NCI-H2196 (cell line): Measurements from ENCODE around the gene SNAPIN.

Experiments
- DNase-seq: peaks from one replicate; lab custom pipeline; 2025; ENCODE audit not compliant: unreplicated experiment; lab: John Stamatoyannopoulos, UW

SNAPIN gene, protein sequence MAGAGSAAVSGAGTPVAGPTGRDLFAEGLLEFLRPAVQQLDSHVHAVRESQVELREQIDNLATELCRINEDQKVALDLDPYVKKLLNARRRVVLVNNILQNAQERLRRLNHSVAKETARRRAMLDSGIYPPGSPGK

GRCh38 chr1:153658400-153659174 lies at the start of gene SNAPIN:
Gene SNAPIN (plus strand): TSS chr1:153658703. CDS start chr1:153658744, 41 bp downstream.
- peak; percentile 89 for DNase-seq

DNA sequence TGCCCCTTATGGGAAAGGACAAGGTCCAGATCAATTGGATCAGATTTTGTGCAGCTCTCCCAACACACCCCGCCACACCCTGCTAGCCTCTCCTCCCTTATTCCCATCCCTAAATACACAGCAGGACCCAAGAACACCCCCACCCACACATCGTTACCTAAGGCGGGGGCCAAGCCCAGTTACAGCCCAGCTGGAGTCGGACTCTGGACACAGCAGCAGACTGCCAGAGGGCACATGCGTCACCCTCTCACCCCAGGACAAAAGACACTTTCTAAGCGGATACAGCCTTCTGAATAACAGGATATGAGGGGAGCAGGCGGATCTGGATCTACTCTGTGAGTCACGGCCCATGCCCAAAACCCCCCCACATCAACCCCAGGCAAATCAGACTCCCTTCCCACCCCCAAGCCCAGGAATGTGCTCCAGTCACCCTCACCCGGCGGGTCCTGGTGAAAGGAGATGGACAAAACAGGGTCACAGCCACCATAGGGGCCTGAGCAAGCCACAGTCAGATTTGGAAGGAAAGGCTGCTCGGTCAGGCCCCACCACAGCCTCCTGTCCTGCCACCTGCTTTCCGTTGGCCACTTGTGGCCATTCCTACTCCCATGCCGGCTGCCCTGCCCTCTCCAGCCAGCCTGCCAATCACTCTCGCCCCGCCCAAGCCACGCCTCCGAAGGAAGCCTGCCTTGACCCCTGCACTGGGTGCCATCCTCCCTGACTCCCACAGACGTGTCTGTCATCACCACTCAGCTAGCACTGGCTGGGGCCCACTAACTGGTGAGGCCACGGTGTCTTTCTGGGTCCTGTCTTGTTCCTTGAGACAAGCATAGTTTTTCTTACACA lies 49.5 kb upstream of the SNAPIN start:
- DNase-seq = no peak

DNA sequence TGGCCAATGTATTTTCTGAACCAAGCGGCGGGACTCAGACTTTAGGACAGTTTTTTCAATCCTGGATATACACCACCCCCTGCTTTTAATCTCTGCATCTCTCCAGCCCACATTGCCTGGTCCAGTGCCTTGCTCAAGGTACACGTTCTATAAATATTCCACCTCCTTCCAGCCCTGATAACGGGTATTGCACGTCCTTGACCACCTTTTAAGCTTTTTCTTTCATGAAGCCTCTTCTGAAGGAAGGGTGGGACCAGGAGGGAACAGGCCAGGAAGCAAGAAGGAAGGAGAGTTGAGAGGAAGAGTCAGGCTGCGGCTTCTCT lies 49.0 kb upstream of the SNAPIN start:
- DNase-seq = no peak

GRCh38 chr1:153610334-153610733 lies 48.2 kb upstream of the SNAPIN start:
- DNase-seq = no peak

- DNase-seq = no peak
Observed at GRCh38 chr1:153610811-153611301, 47.6 kb upstream of the SNAPIN start.

DNA sequence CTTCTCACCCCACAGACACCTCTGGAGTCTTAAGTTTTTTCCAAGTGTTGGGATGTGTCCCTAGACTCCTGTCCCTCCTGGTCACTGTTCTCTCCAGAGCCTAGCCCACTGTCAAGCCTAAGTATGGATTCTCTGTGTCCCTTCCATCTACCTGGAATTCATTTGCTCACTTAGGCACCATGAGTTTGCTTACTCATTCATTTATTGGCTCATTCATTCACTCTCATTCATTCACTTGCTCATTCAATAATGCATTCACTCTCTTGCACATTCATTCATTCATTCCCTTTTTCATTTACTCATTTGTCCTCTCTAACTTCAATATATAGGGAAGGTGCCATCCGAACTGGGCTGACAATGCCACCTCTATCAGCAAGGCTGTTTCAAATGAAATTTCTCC lies 47.1 kb upstream of the SNAPIN start:
- DNase-seq = no peak

GRCh38 chr1:153612111-153612754 lies 46.3 kb upstream of the SNAPIN start:
- no peak for DNase-seq

GRCh38 chr1:153612755-153613331 lies 45.7 kb upstream of the SNAPIN start, which contains the start of gene S100A16:
Gene S100A16 (minus strand): TSS chr1:153613137. CDS start chr1:153608151, 4,986 bp downstream.
- no peak for DNase-seq

- no peak for DNase-seq
Observed at GRCh38 chr1:153613406-153613805, 45.1 kb upstream of the SNAPIN start.

GRCh38 chr1:153614189-153614900 lies 44.2 kb upstream of the SNAPIN start:
- no peak for DNase-seq

GRCh38 chr1:153614906-153615305 lies 43.6 kb upstream of the SNAPIN start:
- DNase-seq = no peak

- no peak for DNase-seq
Observed at GRCh38 chr1:153615406-153615805, 43.1 kb upstream of the SNAPIN start.

- DNase-seq = peak; percentile 48
Observed at GRCh38 chr1:153616144-153616916, 42.2 kb upstream of the SNAPIN start, which contains the start of gene S100A14. Gene S100A14 (minus strand): TSS chr1:153616325. CDS start chr1:153615858, 467 bp downstream.

DNA sequence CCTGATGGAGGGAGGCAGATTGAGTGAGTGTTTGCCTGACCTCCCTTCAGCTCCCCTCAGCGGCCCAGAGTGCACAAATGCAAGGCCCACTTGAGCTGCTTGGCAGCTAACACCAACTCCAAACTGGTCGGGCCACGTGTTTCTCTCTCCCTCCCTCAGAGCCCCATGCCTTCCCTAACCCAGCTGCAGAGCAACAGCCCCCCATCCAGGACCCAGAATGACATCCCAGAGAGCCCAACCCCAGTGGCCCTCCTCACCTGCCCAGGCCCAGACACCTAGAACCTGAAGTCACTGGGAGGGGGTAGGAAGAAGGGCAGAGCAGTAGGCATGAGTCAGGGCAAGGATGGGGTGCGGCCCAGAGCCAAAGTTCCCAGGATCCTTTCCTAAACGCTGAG lies 41.6 kb upstream of the SNAPIN start:
- no peak for DNase-seq

- DNase-seq = peak; percentile 55
Observed at GRCh38 chr1:153617663-153618062, 40.8 kb upstream of the SNAPIN start.

DNA sequence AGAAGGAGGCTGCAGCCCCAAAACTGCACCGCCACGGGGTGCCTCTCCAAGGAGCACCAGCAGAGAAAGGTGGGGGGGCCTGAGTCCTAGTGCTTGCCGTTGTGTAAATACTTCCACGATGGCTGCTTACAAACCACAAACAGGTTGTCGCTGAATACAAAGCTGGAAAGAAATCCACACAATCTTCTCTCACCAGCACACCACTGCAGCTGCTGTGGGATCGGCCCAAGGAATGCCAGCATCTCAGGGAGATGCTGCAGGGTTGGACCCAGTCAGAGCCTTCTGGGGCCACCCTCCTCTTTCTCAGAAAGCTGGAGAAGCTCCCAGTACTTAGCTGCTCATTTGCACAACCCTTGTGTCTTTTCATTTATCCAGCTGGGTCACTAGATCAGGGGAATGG lies 39.3 kb upstream of the SNAPIN start:
- no peak for DNase-seq

DNA sequence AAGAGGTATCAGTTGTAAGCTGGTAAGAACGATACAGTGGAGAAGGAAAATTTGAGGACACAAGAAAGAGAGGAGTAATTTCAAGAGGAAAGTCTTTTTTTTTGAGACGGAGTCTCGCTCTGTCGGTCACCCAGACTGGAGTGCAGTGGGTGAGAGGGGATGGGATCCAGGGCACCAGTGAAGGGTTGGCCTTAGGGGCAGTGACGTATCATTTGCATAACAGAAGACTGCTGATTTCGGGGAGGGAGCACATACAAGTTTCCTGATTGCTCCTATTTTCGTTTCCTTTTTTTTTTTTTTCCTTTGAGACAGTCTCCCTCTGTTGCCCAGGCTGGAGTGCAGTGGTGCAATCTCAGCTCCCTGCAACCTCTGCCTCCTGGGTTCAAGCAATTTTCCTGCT lies 35.4 kb upstream of the SNAPIN start:
- no peak for DNase-seq

GRCh38 chr1:153624965-153625611 lies 33.4 kb upstream of the SNAPIN start:
- DNase-seq = no peak

- no peak for DNase-seq
Observed at GRCh38 chr1:153626477-153626903, 32.0 kb upstream of the SNAPIN start.
